ENCODE measurements around the gene TNFAIP3.

GRCh38 chr6:137892271-137892708 is 25.2 kb downstream of the TNFAIP3 start:
- TF ChIP-seq CTCF (IDR thresholded peaks at IDR 0.05) (no peak), POLR2A (IDR thresholded peaks at IDR 0.05) (no peak)

All from uterus (tissue), 2 donors.